C4-2B (cell line): ENCODE data around the gene MAP3K14.

Source experiments
- H3K27ac ChIP-seq: fragments of 450-650 bp; 2 replicates; pipeline ENCODE4 v1.5.1; 2017
- CTCF ChIP-seq: fragments of 450-650 bp; conservative IDR thresholded peaks from 2 replicates; pipeline ENCODE4 v1.5.1; 2017; ENCODE audit warnings: mild to moderate bottlenecking
- ZFX ChIP-seq: fragments of 450-650 bp; IDR thresholded peaks from 2 replicates; pipeline ENCODE4 v1.6.1; 2017

The MAP3K14 gene

GRCh38 chr17:45342871-45343526 lies 26.2 kb upstream of the MAP3K14 start:
- TF ChIP-seq ZFX (no peak), CTCF (no peak)

GRCh38 chr17:45342306-45342705 lies 25.5 kb upstream of the MAP3K14 start:
- TF ChIP-seq CTCF = no peak
- no peak for TF ChIP-seq ZFX
- H3K27ac ChIP-seq = no peak overlapping the region

More at GRCh38 chr17:45342871-45343526, 26.2 kb upstream of the MAP3K14 start:
- H3K27ac ChIP-seq = no peak overlapping the region

GRCh38 chr17:45341533-45342158 lies 24.8 kb upstream of the MAP3K14 start:
- TF ChIP-seq CTCF (no peak), ZFX (no peak)
- no peak overlapping the region for H3K27ac ChIP-seq

- H3K27ac ChIP-seq = no peak overlapping the region
- TF ChIP-seq ZFX (no peak), CTCF (no peak)
These were observed 23.1 kb upstream of the MAP3K14 start for GRCh38 chr17:45339646-45340605.

- TF ChIP-seq ZFX (no peak), CTCF (no peak)
- no peak overlapping the region for H3K27ac ChIP-seq
These were observed 22.2 kb upstream of the MAP3K14 start for GRCh38 chr17:45338996-45339535.

- TF ChIP-seq ZFX = no peak
- TF ChIP-seq CTCF = no peak
- no peak overlapping the region for H3K27ac ChIP-seq
These were observed 21.4 kb upstream of the MAP3K14 start for GRCh38 chr17:45338023-45338781.
